ENCODE data around the gene ZBTB42.
"Not testable (repeated sequence)": the region's sequence is repeated elsewhere in the genome, so short reads cannot be mapped to it uniquely, and the experiment has no call there.

Gene ZBTB42

DNA sequence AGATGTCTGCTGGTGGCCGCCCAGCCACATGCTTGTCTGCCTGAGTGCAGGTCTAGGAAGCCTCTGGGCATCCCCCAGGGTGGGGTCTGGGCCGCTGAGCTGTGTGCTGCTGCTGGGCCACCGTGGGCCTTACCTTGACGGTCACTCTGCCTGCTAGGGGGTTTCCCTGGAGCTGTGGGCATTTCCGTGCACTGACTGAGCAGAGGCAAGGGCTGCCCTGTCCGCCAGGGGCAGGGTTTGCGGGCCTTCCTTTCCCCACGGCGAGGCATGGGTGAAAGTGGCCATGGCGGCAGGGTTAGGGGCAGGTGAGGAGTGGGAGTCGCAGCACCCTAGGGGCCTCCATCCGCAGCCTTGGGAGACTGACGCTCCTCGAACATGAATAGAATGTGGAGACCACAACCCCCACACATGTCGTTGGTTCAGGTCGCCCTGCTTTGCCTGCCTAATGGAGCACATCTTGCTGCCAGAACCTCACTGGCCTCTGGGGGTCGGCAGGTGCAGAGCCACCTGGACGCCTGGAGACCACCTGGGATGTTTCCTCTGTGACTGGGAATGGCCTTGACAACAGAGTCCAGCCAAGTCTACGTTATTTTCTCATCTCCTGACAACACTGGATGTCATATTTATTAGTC is 2.5 kb downstream of the ZBTB42 start:
- no peak overlapping the region for H3K4me3 Mint-ChIP-seq
- ATAC-seq = no peak
- H3K36me3 Mint-ChIP-seq (ENCODE audit: low read depth) = no peaks in the 10 kb centered on the region
- peaks cover 7% of the 10 kb centered on the region for H3K27me3 Mint-ChIP-seq
- no peaks in the 10 kb centered on the region for H3K9me3 Mint-ChIP-seq
- no peak overlapping the region for H3K27ac Mint-ChIP-seq
- H3K4me1 Mint-ChIP-seq = peaks cover 10% of the 10 kb centered on the region
- DNase-seq = no peak

GRCh38 chr14:104803912-104804410 is 3.1 kb downstream of the ZBTB42 start:
- Mint-ChIP-seq H3K27ac (no peak overlapping the region), H3K36me3 (ENCODE audit: low read depth) (no peaks in the 10 kb centered on the region), H3K27me3 (peaks cover 5% of the 10 kb centered on the region), H3K4me3 (no peak overlapping the region), H3K4me1 (peaks cover 10% of the 10 kb centered on the region), H3K9me3 (no peaks in the 10 kb centered on the region)
- ATAC-seq = no peak
- DNase-seq = no peak

DNA sequence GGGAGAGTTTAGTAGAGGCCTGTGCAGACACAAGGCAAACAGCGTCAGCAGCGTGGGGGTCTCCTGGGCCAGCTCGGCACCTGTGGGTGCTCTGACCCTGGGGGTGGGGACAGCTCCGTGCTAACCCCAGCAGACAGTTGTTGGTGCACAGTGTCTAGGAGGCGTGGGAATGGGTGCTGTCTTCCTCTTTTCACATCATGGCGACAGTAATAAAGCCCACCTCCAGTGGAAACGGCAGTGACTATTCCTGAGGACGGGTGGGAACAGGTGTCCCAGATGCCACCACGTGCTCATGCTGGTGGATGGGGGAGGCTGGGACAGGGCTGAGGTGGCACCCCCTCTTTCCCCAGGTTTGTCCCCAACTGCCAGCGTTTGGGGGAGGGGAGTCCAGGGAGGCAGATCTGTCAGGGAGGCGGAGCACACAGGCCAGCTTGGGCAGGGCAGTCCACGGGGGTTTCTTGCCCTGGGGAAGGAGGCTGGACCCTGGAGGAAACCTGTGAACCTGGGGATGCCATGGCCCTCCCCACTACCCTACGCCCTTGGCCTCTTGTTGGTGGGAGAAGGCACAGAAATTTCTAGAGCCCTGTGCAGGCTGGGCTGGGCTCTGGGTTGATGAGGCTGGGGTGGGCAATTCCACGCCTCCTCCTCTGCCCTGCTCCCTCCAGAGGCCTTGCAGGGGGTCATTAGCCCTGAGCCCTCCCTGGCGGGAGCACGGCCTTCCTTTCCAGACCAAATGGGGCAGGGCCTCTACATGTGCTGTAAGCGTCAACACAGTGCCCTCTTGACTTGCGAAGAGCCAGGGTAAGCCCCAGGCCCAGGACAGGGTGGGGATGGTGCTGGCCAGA is 3.8 kb downstream of the ZBTB42 start:
- Mint-ChIP-seq H3K36me3 (ENCODE audit: low read depth) (no peaks in the 10 kb centered on the region), H3K4me1 (peaks cover 10% of the 10 kb centered on the region), H3K4me3 (no peak overlapping the region), H3K9me3 (no peaks in the 10 kb centered on the region), H3K27ac (no peak overlapping the region), H3K27me3 (peaks cover 2% of the 10 kb centered on the region)
- DNase-seq = no peak
- no peak for ATAC-seq

GRCh38 chr14:104805326-104805678 is 4.4 kb downstream of the ZBTB42 start:
- DNase-seq (no peak), ATAC-seq (no peak)
- Mint-ChIP-seq H3K9me3 (no peaks in the 10 kb centered on the region), H3K27me3 (no peaks in the 10 kb centered on the region), H3K27ac (no peak overlapping the region), H3K36me3 (ENCODE audit: low read depth) (no peaks in the 10 kb centered on the region), H3K4me3 (no peak overlapping the region), H3K4me1 (peaks cover 10% of the 10 kb centered on the region)

DNA sequence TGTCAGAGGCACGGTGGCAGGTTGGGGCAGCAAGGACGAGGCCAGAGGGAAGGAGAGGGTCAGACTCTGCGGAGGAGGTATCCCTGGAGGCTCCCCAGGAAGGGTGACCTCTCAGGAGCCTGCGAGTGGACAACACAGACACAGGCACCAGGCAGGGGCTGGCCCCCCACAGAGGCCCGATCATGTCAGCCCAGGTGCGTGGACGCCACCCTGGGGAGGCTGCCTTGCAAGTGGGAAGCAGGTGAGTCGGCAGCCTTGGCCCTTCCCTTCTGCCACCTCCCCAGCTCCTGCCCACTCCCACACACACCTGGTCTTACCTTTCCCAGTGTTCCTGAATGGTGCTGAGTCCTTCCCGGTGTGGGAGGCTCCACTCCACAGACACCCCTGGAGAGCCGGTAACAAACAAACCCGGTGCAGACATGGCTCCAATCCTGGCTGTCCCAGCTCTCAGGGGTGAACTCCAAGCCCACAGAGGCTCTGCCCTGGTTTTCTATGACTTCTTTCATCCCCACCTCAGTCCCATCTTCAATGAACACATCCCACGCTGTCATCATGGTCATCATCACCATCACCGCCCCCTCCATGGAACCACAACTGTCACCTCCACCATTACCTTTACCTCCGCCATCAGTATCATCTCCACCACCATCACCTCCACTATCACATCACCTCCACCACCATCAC is 5.2 kb downstream of the ZBTB42 start:
- no peak for DNase-seq

GRCh38 chr14:104806625-104807465 is 5.9 kb downstream of the ZBTB42 start:
- H3K4me1 Mint-ChIP-seq = peaks cover 5% of the 10 kb centered on the region
- no peak overlapping the region for H3K4me3 Mint-ChIP-seq
- no peaks in the 10 kb centered on the region for H3K9me3 Mint-ChIP-seq
- H3K27me3 Mint-ChIP-seq = no peaks in the 10 kb centered on the region
- no peak overlapping the region for H3K27ac Mint-ChIP-seq
- no peak for DNase-seq
- ATAC-seq = no peak
- no peaks in the 10 kb centered on the region for H3K36me3 Mint-ChIP-seq (ENCODE audit: low read depth)

More for the DNA sequence above, 5.2 kb downstream of the ZBTB42 start:
- no peak overlapping the region for H3K4me3 Mint-ChIP-seq
- no peaks in the 10 kb centered on the region for H3K9me3 Mint-ChIP-seq
- peaks cover 10% of the 10 kb centered on the region for H3K4me1 Mint-ChIP-seq
- no peak overlapping the region for H3K27ac Mint-ChIP-seq
- no peaks in the 10 kb centered on the region for H3K27me3 Mint-ChIP-seq
- H3K36me3 Mint-ChIP-seq (ENCODE audit: low read depth) = no peaks in the 10 kb centered on the region
- ATAC-seq = no peak

- ATAC-seq (no peak), DNase-seq (no peak)
- Mint-ChIP-seq H3K36me3 (ENCODE audit: low read depth) (no peaks in the 10 kb centered on the region), H3K27ac (no peak overlapping the region), H3K4me1 (peaks cover 3% of the 10 kb centered on the region), H3K27me3 (no peaks in the 10 kb centered on the region), H3K4me3 (no peak overlapping the region), H3K9me3 (no peaks in the 10 kb centered on the region)
These were observed 7.6 kb downstream of the ZBTB42 start for GRCh38 chr14:104808456-104808855.

GRCh38 chr14:104810316-104810715 is 9.4 kb downstream of the ZBTB42 start:
- no peak for ATAC-seq
- Mint-ChIP-seq H3K27ac (no peak overlapping the region), H3K27me3 (no peaks in the 10 kb centered on the region), H3K4me1 (peaks cover 14% of the 10 kb centered on the region), H3K4me3 (no peak overlapping the region), H3K36me3 (ENCODE audit: low read depth) (no peaks in the 10 kb centered on the region), H3K9me3 (no peaks in the 10 kb centered on the region)
- DNase-seq = no peak

DNA sequence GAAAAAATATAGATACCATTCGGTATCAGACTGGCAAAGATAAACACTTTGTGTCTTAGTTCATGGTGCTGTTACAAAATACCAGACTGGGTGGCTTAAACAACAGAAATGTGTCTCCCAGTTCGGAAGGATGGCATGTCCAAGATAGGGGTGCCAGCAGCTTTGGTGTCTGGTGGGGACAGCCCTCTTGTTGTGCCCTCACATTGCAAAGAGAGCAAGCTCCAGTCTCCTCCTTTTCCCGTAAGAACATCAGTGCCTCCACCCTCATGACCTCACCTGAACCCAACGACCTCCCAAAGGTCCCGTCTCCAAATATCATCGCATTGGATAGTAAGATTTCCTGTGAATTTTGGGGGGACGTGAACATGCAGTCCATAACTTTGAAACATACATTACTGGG is 12.4 kb downstream of the ZBTB42 start:
- Mint-ChIP-seq H3K36me3 (ENCODE audit: low read depth) (peaks cover 2% of the 10 kb centered on the region), H3K27me3 (no peaks in the 10 kb centered on the region), H3K9me3 (no peaks in the 10 kb centered on the region), H3K4me3 (no peak overlapping the region), H3K27ac (no peak overlapping the region), H3K4me1 (peaks cover 26% of the 10 kb centered on the region)
- DNase-seq (no peak), ATAC-seq (no peak)

DNA sequence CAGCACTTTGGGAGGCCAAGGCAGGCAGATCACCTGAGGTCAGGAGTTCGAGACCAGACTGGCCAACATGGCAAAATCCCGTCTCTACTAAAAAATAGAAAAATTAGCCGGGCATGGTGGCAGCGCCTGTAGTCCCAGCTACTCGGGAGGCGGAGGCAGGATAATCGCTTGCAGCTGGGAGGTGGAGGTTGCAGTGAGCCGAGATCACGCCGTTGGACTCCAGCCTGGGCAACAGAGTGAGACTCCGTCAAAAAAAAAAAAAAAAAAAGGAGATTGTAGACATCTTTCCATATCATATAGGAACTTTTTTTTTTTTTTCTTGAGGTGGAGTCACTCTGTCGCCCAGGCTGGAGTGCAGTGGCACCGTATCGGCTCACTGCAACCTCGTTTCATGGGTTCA is 13.8 kb downstream of the ZBTB42 start:
- peak overlapping the region; percentile 93 for H3K27ac Mint-ChIP-seq
- H3K4me3 Mint-ChIP-seq = peak overlapping the region; percentile 89
- not testable (repeated sequence) for H3K9me3 Mint-ChIP-seq; H3K36me3 Mint-ChIP-seq (ENCODE audit: low read depth); ATAC-seq; DNase-seq; H3K27me3 Mint-ChIP-seq
- H3K4me1 Mint-ChIP-seq = peaks cover 26% of the 10 kb centered on the region

DNA sequence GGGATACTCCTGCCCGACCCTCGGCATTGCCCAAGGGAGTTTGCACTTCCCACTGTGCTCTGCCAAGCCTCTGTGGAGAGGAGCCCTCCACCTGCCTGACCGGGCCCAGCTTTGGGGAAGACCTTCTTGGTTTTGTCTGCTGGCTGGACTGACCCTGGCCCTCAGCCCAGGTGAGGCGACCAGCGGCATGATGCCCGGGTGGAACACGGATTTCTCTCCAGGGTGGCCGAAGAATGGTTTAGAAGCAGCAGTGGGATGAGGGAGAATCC is 15.6 kb downstream of the ZBTB42 start:
- H3K27me3 Mint-ChIP-seq = no peaks in the 10 kb centered on the region
- H3K36me3 Mint-ChIP-seq (ENCODE audit: low read depth) = peaks cover 2% of the 10 kb centered on the region
- peak; percentile 21 for DNase-seq
- H3K9me3 Mint-ChIP-seq = no peaks in the 10 kb centered on the region
- peak overlapping the region; percentile 93 for H3K27ac Mint-ChIP-seq
- peak overlapping the region; percentile 89 for H3K4me3 Mint-ChIP-seq
- no peak for ATAC-seq
- peaks cover 26% of the 10 kb centered on the region for H3K4me1 Mint-ChIP-seq

- ATAC-seq (no peak), DNase-seq (no peak)
- Mint-ChIP-seq H3K36me3 (ENCODE audit: low read depth) (peaks cover 2% of the 10 kb centered on the region), H3K27me3 (no peaks in the 10 kb centered on the region), H3K4me3 (no peak overlapping the region), H3K4me1 (peaks cover 24% of the 10 kb centered on the region), H3K9me3 (no peaks in the 10 kb centered on the region), H3K27ac (no peak overlapping the region)
These were observed 17.2 kb downstream of the ZBTB42 start for GRCh38 chr14:104817930-104818713.

DNA sequence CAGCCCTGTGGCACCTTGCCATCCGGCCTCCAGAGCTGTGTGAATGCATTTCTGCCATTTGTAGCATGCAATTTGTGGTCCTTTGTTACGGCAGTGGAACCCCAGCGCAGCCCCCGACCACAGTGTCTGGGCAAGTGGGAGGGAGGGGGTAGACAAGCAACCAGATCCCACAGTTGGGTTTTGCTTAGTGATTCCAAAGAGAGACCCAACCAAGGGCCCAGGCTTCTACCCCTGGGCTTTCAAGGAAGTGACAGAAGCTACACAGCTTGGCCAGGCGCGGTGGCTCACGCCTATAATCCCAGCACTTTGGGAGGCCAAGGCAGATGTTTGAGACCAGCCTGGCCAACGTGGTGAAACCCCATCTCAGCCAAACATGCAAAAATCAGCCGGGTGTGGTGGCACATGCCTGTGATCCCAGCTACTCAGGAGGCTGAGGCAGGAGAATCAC is 17.8 kb downstream of the ZBTB42 start:
- no peak overlapping the region for H3K4me3 Mint-ChIP-seq
- ATAC-seq = no peak

DNA sequence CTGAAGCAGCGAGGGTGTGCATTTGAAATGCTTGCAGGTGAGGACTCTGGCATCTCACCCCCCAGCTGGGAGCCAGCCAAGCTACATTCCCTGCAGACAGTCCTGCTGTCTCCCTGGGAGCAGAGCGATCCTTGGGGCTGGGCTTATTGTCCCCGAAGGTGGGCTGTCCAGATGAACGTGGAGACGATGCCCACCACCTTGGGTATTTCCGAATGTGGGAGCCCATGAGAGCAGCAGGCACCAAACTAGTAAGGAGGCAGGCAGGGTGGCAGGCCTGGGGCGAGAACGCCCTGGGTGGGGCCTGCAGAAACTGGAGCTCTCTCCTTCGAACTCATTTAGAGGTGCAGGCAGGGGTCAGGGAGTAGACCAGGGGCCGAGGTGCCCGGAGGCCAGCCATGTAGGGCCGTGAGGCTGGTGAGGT is 18.5 kb downstream of the ZBTB42 start:
- H3K9me3 Mint-ChIP-seq = peaks cover 2% of the 10 kb centered on the region
- no peak overlapping the region for H3K4me3 Mint-ChIP-seq
- H3K4me1 Mint-ChIP-seq = peaks cover 16% of the 10 kb centered on the region
- H3K27me3 Mint-ChIP-seq = peaks cover 3% of the 10 kb centered on the region
- H3K27ac Mint-ChIP-seq = no peak overlapping the region
- no peak for DNase-seq
- H3K36me3 Mint-ChIP-seq (ENCODE audit: low read depth) = peaks cover 2% of the 10 kb centered on the region
- no peak for ATAC-seq

More for the DNA sequence above, 17.8 kb downstream of the ZBTB42 start:
- Mint-ChIP-seq H3K4me1 (peaks cover 21% of the 10 kb centered on the region), H3K27me3 (no peaks in the 10 kb centered on the region), H3K27ac (no peak overlapping the region), H3K36me3 (ENCODE audit: low read depth) (peaks cover 2% of the 10 kb centered on the region), H3K9me3 (no peaks in the 10 kb centered on the region)
- DNase-seq = no peak

Data from activated naive CD8-positive, alpha-beta T cell treated with anti-CD3 and anti-CD28 coated beads, Interleukin-2, amount 50 U/mL, for 24 hours (primary cell).